HG03520 (cell line): Measurements from ENCODE around the gene HSPG2.

ENCODE experiments used
- ATAC-seq: cut with Tn5 transposase; IDR thresholded peaks from one replicate; pipeline ENCODE4 v1.9.1; 2021; ENCODE audit warnings: mild to moderate bottlenecking, moderate library complexity; ENCODE audit not compliant: unreplicated experiment

The HSPG2 gene

DNA sequence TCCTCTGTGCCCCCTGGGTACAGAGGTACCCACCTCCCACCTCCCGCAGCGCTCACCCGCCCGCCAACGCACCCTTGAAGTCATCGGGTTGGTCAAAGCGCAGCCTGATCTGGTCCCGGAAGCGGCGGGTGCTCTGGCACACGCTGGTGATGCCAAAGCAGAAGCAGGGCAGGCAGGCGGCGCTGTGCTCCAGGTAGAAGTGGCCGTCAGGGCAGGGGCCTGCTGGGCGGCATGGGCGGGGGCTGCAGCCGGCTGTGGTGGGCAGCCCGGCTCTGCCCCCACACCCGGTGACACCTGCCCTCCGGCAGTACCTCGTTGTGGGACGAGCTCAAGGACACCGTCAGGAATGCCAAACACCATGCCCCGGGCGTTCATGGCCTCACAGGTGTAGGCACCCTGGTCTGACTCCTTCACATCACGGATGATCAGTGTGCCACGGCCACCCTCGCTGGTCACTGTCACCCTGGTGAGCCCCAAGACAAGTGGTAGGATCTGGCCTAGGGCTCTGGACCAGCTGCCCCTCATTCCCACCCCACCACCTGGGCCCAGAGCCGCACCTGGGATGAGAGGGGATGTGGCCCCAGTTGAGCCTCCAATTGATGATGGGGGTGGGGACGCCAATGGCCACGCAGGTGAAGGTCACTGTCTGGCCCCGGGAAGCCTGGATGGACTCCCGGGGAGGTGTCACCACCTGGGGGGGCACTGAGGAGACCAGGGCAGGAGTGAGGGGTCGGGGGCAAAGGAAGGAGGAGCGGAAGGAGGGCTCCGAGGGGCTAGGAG is 52.5 kb downstream of the HSPG2 start:
- no peak for ATAC-seq

DNA sequence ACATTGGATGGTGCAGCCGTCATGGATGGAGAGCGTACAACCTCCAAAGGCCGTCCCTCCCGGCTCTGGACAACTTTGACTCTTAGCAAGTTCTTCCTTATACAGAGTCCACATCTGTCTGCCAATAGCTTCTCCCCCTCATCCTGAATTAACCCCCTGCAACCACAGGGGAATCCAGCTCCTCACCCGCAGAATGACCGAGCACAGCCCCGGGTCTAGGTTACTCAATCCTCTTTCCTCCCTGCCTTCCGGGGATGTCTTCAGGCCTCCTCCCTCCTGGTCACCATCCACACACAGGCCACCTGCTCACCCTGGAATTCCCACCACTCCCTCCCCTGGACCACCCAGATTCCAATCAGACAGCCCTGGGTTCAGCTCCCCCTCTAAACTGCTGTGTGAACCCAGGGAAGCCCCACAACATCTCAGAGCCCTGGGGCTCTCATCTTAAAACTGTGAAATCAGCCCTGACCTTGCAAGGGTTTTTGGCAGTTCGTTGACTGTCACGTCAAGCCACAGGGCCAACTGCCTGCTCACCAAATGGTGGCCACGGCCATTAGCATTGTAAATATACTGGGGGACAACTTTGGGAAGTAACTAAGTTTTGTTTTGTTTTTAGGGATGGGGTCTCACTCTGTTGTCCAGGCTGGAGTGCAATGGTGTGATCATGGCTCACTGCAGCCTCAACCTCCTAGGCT is 54.2 kb downstream of the HSPG2 start:
- no peak for ATAC-seq

- no peak for ATAC-seq
These were observed 55.9 kb downstream of the HSPG2 start for GRCh38 chr1:21881250-21881649.

DNA sequence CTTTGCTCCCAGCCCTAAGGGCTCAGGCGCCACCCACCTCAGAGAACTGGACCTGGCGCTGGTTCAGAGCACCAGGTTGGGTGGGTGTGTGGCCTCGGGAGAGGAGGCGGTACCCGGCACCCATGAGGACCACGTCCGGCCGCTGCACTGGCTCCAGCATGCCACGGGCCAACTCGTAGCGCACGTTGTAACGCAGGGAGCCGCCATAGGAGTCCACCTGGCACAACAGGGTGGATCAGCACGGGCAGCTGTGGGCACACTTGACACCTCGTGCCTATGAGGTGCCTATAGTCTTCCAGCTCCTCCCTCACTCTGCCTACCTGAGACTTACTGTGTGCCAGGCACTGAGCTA is 56.5 kb downstream of the HSPG2 start:
- no peak for ATAC-seq

GRCh38 chr1:21879928-21880618 is 57.0 kb downstream of the HSPG2 start:
- ATAC-seq: no peak

- ATAC-seq: no peak
These were observed 58.2 kb downstream of the HSPG2 start for GRCh38 chr1:21878840-21879478.

DNA sequence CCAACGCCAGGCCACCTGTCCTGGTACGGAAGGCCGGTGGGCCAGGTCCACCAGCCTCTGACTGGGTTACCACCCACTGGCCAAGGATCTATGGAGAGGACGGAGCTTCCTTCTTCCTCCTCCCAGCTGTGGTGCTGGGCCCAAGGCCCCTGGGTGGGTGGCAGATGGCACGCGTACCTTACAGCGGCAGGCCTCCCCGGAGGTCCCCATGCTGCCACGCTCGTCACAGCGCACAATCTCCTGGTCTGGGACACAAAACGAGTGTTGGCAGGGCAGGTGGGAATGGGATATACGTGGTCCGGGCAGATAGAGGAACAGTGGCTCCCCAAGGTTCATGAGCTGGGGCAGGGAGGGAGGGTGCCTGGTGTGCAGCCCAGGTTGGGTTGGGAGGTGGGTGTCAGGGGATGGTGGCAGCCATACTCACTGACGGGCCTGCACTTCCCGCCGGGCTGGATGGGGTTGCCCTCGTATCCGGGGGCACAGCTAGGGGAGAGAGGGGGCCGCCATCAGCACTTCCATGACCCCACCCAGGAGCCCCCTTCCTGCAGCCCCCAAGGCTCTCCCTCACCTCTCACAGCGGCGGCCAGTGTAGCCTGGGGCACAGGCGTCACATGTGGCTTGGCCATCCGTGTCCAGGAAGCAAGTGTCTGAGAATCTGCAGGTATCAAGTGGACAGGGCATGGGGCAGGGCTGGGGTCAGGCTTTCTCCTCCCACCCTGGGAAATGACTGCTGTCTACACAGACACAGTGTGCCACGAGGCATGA is 58.9 kb downstream of the HSPG2 start:
- ATAC-seq: no peak

DNA sequence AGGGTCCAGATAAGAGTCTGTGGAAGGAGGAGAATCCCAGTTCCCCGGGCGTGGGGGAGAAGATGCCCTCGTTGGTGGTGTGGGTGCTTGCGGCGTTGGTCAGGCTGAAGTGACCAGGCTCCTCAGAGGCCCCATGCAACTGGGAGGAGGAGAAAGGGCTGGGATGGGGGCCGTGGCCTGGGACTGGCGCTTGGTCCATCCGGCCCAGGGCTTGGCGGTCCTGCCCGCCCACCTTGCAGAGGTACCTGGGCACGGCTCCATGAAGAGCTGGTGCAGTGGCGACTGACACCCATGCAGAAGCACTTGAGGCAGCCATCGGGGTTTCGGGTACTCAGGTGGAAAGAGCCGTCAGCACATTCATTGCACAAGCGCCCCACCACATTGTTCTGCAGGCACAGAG is 60.8 kb downstream of the HSPG2 start:
- ATAC-seq: no peak

DNA sequence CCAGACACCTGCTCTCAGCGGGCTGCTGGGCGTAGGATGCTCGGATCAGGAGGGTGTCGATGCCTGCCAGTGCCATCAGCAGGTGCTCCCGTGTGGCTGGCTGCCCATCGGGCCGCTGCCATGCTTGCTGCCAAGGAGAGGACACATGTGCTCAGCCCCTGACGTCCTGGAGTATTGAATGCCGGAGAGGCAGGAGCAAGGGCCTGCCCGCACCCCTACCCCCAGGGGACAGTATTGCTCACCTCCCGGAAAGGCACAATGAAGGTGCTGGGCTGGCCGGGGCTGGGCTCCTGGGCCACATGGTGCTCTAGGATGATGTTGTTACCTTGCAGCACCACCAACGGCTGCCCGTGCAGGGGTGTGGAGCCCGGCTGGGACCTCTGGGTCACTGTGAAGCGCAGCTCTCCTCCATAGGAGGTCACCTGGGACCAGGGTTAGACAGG is 61.5 kb downstream of the HSPG2 start:
- no peak for ATAC-seq

GRCh38 chr1:21874778-21875547 is 62.1 kb downstream of the HSPG2 start:
- no peak for ATAC-seq

DNA sequence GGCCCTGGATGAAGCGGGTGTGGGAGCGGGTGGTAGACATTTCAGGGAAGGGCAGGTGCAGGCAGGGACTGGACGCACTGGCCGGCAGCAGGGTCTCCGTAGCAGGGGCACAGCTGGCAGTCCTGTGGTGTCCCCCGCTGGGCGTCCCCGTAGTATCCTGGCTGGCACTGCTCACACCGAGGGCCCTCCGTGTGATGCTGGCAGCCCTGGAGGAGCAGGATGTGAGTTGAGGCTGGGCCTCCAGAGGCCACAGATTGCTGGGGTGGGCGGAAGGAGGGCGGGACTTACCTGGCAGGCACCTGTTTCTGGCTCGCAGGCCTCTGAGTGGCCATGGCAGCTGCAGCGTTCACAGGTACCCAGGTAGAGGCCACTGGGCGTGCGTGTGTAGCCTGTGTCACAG is 62.8 kb downstream of the HSPG2 start:
- no peak for ATAC-seq

DNA sequence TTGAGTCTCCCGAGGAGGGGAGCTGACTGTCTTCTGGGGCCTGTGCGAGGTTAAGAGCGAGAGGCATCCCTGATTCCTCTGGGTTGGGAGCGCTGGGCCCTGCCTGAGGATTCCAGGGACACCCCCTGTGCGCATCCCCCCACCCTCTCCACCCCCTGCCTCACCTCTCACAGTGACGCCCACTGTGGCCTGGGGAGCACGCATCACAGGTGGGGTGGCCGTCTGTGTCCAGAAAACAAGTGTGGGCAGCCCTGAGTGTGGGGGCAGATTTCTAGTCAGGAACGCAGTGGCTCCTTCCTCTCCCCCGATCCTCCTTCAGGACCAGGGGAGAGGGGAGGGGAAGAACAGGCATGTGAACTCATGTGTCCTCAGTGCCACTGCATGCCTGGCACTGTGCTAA is 63.3 kb downstream of the HSPG2 start:
- no peak for ATAC-seq

GRCh38 chr1:21873174-21873573 is 63.9 kb downstream of the HSPG2 start:
- ATAC-seq: no peak

GRCh38 chr1:21872445-21873079 is 64.5 kb downstream of the HSPG2 start:
- ATAC-seq: no peak

DNA sequence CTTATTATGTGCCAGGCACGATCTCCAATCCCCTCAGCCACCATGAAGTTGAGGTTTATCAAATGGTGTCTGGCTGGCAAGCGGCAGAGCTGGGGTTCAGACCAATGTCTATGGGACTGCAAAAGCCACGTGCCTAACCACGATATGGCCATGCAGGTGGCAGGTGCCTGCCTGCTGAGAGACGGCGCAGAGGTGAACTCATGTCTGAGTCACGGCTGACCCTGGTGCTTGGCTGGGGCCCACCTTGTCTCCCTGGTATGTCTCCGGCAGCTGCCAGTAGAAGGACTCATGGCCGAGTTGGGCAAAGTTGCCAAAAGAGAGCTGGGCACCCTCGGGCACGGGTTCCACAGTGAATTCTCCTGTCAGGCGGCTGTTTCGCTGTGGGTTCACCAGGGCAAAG is 65.2 kb downstream of the HSPG2 start:
- no peak for ATAC-seq

GRCh38 chr1:21870611-21871010 is 66.5 kb downstream of the HSPG2 start:
- ATAC-seq: no peak

DNA sequence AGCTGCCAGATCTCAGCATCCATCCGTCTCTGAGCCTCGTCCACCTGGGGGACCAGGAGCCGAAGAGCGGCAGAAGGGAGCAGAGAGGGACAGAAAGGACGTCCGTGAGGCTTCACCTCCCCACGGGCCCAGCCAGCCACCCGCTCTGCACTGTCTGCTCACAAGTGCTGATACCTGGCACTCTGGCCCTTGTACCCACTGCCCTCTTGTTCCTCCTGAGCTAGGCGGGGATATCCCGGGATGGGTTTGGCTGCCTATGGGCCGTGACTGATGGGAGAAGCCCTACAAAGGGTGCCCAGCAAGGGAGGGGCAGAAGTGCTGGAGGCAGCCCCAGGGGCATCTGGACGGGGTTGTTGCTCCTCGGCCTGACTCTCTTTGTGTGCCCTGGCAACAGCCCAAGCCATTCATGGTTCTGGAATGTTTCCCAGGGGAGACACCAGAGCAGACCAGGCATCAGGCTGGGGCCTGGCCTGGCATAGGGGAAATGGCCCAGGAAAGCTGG is 67.4 kb downstream of the HSPG2 start:
- no peak for ATAC-seq

DNA sequence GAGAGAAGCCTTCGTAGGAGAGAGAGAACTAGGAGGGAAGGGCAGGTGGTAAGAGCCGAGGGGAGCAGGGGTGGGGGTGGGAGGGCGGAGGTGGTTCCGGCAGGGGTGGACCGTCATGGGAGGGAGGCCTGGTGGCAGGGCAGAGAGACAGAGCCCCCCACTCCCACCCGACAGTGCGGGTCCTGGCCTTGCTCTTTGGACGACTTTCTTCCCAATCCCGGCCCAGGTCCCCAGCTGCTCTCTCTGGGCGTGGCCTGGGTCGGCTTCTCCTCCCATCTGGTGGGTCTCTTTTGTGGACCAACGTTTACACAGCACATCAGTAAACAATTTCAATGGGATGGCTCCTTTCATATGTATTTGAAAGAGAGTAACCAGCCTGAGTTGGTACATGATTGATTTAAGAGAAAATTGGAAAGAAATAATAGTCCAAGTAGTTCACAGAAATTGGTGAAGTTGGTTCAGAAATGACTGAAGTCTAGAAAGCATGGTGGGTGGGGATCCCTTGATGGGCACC is 68.1 kb downstream of the HSPG2 start:
- ATAC-seq: no peak

GRCh38 chr1:21868482-21868881 is 68.6 kb downstream of the HSPG2 start:
- ATAC-seq: no peak
